HL-60 (cell line): ENCODE results near the gene MVP.

Experiments
- DNase-seq, 2 experiments: peaks; one replicate each; pipeline ENCODE4 v3.0.0-alpha.2; 2010 to 2020; ENCODE audit warnings: low read depth in 1 of 2, low spot score in 1 of 2
- H3K27ac ChIP-seq: fragments of 250-450 bp; sonication (Bioruptor Pico); replicated peaks from 2 replicates; pipeline ENCODE4 v1.5.1; 2020; ENCODE audit warnings: mild to moderate bottlenecking, moderate library complexity
- H3K27me3 ChIP-seq: fragments of 250-450 bp; sonication (Bioruptor Pico); 2 replicates; pipeline ENCODE4 v1.5.1; 2021; ENCODE audit warnings: mild to moderate bottlenecking, moderate library complexity; ENCODE audit not compliant: insufficient read depth, poor library complexity, severe bottlenecking
- H3K4me3 ChIP-seq: replicated peaks from 2 replicates; pipeline ENCODE4 v1.5.1; 2011; ENCODE audit warnings: mild to moderate bottlenecking, control low read depth, low read length; ENCODE audit not compliant: insufficient read depth
- GABPA ChIP-seq: IDR thresholded peaks from 2 replicates; pipeline ENCODE4 v1.6.1; 2012; ENCODE audit warnings: low read depth
- POLR2AphosphoS5 ChIP-seq: IDR thresholded peaks from 2 replicates; pipeline ENCODE4 v1.6.1; 2012; ENCODE audit warnings: low read depth
- SPI1 ChIP-seq: IDR thresholded peaks from 2 replicates; pipeline ENCODE4 v1.6.1; 2012; ENCODE audit warnings: low read depth, mild to moderate bottlenecking, borderline replicate concordance
- TF ChIP-seq, protein P1 (sequence below): IDR thresholded peaks from one replicate; pipeline ENCODE4 v1.5.1; 2011; ENCODE audit warnings: low read length, control low read depth, inconsistent platforms; ENCODE audit not compliant: insufficient read depth
- TF ChIP-seq, protein P2 (sequence below): IDR thresholded peaks from 2 replicates; pipeline ENCODE4 v1.6.1; 2012; ENCODE audit warnings: low read depth; ENCODE audit not compliant: insufficient replicate concordance

MVP gene

DNA sequence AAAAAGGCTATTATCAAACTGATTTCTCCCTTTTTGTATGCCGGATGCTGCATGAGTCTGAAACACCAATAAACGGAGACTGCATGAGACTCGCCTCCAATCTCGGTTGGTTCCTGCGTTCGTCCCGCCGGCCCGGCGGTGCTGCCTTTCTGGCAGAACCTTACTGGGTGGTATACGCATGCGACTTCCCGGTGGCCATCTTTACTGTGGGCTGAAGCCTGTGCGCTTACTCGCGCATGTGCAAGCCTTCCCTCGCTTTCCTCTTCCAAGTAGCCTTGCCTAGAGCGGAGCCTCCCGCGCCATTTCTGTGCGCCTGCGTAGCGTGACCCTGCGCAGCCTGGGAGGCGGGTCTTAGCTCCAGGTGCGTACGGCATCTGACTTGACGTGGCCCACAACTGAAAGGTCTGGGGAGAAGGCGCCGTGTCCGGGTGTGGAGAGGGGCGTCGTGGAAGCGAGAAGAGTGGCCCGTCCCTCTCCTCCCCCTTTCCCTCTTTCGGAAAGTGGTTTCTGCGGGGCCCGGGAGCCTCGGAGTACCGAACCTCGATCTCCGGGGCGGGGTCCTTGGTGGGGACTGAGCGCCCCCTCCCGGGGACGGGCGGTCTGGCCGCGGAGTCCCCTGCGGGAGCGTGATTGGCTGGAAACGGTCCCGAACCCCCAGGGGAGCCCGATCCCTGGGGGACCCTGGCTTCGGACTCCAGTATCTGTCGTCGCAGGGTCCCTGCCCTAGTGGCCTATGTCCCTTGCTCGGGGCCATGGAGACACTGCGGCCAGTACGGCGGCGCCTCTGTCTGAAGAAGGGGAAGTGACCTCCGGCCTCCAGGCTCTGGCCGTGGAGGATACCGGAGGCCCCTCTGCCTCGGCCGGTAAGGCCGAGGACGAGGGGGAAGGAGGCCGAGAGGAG, 4.2 kb upstream of the MVP start, which contains the start of gene PAGR1:
PAGR1 (plus strand) TSS at position 360 of the 901 bp plus-strand sequence; CDS start at position 734, 374 bp downstream.
- peak; percentile 99 for DNase-seq
- TF ChIP-seq, protein P1, sequence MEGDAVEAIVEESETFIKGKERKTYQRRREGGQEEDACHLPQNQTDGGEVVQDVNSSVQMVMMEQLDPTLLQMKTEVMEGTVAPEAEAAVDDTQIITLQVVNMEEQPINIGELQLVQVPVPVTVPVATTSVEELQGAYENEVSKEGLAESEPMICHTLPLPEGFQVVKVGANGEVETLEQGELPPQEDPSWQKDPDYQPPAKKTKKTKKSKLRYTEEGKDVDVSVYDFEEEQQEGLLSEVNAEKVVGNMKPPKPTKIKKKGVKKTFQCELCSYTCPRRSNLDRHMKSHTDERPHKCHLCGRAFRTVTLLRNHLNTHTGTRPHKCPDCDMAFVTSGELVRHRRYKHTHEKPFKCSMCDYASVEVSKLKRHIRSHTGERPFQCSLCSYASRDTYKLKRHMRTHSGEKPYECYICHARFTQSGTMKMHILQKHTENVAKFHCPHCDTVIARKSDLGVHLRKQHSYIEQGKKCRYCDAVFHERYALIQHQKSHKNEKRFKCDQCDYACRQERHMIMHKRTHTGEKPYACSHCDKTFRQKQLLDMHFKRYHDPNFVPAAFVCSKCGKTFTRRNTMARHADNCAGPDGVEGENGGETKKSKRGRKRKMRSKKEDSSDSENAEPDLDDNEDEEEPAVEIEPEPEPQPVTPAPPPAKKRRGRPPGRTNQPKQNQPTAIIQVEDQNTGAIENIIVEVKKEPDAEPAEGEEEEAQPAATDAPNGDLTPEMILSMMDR, result peak; percentile 93
- TF ChIP-seq, protein P2, sequence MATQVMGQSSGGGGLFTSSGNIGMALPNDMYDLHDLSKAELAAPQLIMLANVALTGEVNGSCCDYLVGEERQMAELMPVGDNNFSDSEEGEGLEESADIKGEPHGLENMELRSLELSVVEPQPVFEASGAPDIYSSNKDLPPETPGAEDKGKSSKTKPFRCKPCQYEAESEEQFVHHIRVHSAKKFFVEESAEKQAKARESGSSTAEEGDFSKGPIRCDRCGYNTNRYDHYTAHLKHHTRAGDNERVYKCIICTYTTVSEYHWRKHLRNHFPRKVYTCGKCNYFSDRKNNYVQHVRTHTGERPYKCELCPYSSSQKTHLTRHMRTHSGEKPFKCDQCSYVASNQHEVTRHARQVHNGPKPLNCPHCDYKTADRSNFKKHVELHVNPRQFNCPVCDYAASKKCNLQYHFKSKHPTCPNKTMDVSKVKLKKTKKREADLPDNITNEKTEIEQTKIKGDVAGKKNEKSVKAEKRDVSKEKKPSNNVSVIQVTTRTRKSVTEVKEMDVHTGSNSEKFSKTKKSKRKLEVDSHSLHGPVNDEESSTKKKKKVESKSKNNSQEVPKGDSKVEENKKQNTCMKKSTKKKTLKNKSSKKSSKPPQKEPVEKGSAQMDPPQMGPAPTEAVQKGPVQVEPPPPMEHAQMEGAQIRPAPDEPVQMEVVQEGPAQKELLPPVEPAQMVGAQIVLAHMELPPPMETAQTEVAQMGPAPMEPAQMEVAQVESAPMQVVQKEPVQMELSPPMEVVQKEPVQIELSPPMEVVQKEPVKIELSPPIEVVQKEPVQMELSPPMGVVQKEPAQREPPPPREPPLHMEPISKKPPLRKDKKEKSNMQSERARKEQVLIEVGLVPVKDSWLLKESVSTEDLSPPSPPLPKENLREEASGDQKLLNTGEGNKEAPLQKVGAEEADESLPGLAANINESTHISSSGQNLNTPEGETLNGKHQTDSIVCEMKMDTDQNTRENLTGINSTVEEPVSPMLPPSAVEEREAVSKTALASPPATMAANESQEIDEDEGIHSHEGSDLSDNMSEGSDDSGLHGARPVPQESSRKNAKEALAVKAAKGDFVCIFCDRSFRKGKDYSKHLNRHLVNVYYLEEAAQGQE, result no peak
- TF ChIP-seq POLR2AphosphoS5, result peak; percentile 88
- TF ChIP-seq GABPA, result no peak
- peak; percentile 81; the same call in 1 of the 2 replicates for TF ChIP-seq SPI1

DNA sequence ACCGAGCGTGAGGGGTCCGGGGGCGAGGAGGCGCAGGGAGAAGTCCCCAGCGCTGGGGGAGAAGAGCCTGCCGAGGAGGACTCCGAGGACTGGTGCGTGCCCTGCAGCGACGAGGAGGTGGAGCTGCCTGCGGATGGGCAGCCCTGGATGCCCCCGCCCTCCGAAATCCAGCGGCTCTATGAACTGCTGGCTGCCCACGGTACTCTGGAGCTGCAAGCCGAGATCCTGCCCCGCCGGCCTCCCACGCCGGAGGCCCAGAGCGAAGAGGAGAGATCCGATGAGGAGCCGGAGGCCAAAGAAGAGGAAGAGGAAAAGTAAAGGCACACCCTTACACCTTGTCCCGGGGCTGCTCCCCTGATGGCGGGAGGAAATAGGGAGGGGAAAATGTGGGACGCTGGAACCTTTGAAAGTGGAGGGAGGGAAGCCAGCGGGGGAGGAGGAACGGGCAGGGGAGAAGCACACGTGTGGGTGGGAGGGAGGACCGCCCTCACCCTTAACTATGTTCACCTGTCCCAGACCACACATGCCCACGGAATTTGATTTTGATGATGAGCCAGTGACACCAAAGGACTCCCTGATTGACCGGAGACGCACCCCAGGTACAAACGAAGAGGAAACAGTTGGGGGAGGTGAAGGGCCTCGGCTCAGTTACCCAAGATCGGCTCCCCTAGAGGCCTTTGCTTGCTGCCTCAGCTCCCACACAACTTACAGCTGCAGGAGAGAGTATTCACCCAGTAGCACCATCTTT, 3.4 kb upstream of the MVP start:
- peak overlapping the region; percentile 78 for H3K4me3 ChIP-seq
- peak; percentile 67 to 77 for DNase-seq
- TF ChIP-seq, protein P2, result no peak
- TF ChIP-seq GABPA, result no peak
- TF ChIP-seq SPI1, result peak; percentile 24; the same call in 1 of the 2 replicates
- TF ChIP-seq, protein P1, result peak; percentile 13

More for the DNA sequence above, 4.2 kb upstream of the MVP start, which contains the start of gene PAGR1:
- Histone ChIP-seq H3K4me3 (peak within 1 kb of the TSS; percentile 78), H3K27me3 (no peaks in the 10 kb centered on the region), H3K27ac (peak within 1 kb of the TSS; percentile 93)

DNA sequence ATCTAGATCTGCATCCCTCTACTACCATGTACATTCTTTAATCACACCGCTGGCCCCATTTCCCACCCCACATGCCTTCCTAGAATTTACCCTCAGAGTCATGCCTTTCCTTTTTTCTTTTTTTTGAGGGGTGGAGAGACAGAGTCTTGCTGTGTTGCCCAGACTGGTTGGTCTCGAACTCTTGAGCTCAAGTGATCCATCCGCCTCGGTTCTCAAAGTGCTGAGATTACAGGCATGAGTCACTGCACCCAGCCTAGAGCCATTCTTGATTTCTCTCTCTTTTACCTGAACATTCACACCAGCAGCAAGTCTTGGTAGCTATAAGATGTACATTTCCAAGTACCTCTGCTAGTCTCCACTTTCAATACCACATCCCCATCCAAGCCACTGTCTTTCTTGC, 2.2 kb upstream of the MVP start:
- Histone ChIP-seq H3K27me3 (no peaks in the 10 kb centered on the region), H3K4me3 (no peak overlapping the region), H3K27ac (no peak overlapping the region)
- DNase-seq, result no peak
- TF ChIP-seq, protein P2, result no peak
- TF ChIP-seq GABPA, result no peak
- no peak for TF ChIP-seq POLR2AphosphoS5
- no peak for TF ChIP-seq SPI1

More for the DNA sequence above, 3.4 kb upstream of the MVP start:
- Histone ChIP-seq H3K27ac (peak overlapping the region; percentile 93), H3K27me3 (no peaks in the 10 kb centered on the region)
